Retina (tissue), 1 donor: Measurements from ENCODE around the gene UAP1L1.

Source experiments
- DNase-seq: peaks from one replicate; pipeline ENCODE4 v3.0.0-alpha.2; 2016

The UAP1L1 gene

DNA sequence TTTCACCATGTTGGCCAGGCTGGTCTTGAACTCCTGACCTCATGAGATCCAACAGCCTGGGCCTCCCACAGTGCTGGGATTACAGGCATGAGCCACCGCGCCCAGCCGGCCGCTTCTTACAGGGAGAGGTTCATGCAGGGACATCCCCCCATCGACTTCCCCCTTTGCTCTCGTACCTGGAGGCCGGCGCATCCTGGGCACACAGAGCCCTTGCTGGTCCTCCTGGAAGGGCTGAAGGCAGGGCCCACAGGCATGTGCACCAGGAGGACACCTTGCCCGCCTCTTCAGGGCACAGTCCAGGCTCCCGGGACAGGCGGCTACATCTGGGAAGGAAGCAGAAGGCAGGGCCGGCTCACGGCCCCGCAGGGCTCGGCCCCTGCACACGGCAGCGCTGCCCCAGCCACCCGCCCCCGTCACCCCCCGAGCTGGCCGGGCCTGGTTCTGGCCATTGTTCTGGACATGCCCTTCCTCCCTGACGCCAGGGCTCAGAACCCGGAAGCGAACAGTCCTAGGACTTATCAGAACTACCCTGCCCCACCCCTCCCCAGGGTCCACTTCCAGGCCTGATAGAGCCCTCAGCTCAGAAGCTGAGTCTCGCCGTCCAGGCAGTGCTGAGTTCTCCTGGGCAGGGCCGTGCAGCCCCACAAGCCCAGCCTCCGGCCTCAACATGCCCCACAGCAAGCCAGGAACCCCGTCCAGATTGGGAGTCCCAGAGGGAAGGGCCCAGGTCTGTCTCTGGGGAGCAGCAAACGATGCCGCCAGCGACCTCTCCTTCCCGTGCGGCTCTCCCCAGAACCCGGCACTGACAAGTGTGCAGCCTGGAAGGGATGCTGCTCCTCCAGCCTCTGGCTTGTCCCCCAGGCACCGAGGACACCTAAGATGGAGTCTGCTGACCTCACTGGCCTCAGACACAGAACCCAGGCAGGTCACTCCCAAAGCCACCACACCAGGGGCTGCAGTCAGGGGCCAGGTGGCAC is 34.3 kb upstream of the UAP1L1 start:
- no peak for DNase-seq

DNA sequence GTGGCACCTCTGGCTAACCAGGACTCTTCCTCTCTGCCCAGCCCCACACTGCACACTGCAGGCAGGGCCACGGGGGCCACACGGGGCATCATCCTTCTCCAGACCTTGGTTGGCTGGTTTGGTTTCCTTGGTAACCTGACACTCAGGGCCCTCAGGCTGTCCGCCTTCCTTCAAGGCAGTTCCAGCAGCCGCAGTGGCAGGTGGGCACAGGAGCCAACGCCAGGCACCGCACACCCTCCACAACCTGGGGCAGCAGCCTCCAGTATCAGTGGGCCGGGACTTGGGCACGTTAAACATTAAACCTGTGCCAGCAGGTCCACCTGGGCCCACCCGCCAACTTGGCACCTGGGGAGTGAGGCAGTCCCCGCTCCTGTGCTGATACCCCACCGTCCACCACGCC is 33.3 kb upstream of the UAP1L1 start:
- no peak for DNase-seq

DNA sequence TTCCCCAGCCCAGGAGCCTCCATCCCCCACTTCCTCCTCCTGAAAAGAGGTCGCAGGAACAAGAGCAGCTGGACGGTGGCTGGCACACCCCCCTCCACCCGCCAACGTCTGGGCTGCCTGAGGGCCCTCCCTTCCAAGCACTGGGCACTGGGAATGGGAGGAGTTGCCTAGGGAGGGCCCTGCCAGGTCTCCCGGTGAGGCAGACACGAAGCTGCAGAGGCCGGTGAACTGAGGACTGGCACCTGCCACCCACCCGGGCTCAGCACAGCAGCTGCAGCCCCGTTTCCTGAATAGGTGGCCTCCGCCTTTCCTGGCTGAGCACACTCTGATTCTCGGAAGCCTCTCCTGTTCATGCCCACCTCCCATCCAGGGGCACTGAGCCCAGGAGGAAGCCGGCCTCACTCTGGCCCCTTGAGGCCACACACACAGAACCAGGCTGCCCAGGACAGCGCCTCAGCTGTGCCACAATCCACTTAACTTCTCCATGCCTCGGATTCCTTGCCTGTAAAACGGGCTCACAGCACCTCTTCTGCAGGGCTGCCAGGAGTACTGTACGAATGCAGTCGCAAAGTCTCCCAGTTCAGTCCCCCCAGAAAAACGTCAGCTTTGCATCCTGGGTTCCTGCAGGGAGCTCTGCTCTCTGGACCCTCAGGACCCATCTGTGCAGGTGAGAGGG is 32.7 kb upstream of the UAP1L1 start:
- no peak for DNase-seq

DNA sequence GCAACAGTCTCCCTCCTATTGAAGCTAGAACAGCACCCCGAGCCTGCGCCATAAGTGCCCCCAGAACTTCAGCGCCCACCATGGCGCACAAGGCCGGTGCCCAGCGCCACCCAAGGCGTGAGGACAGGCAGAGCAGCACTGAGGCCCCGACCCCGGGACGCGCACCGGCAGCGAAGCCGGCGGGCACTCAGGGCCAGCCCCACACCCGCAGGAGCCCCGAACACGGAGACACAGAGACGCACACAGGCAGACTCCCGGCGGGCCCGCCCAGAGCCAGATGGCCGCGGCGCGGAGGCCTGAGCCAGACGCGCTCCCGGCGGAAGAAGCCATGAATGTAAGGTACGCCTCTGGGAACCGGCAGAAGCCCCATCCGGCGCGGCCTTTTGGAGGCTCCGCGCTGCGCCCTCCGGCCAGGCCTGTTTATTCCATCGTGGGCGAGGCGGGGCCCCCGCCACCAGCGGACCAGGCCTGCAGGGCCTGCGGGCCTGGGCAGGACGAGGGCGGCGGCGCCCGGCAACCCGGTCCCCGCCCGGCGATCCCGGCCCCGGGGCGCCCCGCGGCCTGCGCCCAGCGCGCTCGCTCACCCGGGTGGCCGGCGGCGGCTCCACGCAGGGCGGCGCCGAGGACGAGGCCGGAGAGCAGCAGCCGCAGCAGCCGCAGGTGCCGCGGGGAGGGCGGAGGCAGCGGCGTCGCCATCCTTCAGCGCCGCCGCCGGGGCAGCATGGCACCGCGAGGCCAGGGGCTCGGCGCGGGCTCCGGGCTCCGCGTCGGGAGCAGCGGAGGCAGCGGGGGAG is 31.8 kb upstream of the UAP1L1 start:
- DNase-seq = peak; percentile 77

DNA sequence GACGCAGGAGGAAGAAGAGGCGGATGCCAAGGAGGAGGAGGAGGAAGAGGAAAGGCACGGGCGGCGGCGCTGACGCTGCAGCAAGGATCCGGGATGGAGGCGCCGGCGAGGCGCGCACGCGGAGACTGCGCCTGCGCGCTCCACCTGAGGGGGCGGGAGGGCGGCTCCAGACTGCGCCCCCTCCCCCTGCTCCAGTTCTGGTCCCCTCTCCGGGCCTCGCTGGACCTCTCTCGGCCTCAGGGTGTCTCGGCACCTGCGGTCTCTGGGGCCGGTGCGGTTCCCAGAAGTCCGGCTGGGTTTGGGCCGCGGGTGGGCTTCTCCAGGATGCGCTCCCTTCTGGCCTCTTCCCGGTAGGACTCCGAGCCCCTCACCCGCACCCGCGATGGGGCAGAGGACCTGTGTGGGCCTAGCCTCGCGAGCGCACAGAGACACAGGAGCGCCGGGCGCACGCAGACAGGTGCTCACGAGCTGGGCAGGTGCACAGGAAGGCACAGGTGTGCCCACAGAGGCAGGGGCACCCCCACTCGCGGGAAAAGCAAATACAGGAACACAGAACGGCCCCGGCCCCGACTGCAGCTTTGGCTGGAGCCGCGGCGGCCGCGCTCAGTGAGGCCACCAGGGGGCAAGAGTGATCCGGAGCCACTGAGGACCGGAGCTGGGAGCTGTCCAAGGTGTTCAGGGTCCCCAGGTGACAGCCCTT is 31.1 kb upstream of the UAP1L1 start, which contains the start of gene NPDC1:
Gene NPDC1, minus strand, starts transcription at position 90 of the 700 bp plus-strand sequence. CDS start 188 bp downstream, outside the sequence.
- DNase-seq = peak; percentile 95

DNA sequence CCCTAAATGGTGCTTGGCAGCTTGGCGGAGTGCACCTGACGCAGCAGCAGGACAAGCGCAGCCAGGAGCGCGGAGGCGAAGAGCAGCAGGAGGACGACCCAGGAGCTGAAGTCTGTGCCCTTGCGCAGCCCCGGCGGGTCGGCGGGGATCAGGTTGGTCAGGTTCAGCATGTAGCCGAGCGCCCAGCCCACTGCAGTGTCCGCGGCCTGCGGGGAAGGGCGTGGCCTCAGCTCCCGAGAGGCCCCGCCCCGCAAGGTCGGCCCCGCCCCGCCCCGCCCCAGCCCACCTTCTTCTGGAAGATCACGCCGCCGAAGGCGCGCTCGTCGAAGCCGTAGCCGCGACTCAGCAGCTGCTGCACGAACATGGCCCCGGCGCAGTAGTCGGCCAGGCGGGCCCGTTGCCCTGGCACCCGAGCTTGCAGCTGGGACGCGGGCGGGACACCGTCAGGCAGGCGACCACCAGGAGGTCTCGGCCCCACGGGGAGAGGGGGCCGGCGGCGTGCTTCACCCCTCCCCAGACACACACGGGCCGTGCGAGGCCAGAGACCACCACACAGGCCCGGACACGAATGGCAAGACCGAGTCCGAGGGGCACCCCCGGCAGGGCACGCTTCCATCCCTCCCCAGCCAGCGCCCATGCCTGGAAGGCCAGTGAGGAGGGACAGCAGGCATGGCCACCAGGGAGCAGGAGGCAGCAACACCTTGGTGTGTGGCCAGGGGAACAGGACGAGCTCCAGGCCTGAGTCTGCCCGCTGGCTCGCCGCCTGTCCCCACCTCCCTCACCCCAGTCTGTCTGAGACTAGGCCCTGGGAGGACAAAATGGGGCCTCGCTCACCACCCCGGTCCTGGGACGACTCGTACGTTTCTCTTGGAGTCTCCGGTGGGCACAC is 28.4 kb upstream of the UAP1L1 start:
- DNase-seq = no peak

DNA sequence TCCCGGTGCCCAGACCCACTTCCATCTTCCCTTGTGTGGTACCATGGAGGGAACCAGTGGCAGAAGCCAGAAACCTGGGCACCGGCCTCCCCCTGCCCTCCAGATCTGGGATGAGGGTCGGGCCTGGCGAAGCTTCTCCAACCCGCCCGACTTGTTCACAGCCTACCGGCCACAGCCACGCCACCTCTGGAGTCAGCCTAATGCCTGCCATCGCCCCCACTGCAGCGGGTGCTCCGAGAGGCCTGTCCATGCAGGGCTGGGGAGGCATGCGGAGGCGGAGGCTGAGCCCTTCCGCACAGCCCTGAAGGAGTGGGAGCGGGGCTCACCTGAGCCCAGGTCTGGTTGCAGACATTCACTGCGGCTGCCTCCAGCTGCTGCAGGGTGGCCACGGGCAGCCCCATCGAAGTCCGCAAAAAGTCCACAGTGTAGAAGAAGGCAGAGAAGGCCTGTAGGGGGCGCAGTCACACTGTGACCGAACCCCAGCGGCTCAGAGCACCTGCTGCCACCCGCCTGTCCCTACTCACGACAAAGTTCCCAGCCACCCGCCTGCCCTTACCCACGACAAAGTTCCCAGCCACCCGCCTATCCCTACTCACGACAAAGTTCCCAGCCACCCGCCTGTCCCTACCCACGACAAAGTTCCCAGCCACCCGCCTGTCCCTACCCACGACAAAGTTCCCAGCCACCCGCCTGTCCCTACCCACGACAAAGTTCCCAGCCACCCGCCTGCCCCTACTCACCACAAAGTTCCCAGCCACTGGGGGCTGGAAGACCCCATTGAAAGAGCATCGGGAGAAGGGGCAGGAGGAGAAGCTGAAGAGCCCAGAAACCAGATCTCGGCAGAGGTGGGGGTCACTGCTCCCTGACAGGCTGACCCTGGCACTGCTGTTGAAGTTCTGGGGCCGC is 27.5 kb upstream of the UAP1L1 start:
- peak; percentile 70 for DNase-seq

DNA sequence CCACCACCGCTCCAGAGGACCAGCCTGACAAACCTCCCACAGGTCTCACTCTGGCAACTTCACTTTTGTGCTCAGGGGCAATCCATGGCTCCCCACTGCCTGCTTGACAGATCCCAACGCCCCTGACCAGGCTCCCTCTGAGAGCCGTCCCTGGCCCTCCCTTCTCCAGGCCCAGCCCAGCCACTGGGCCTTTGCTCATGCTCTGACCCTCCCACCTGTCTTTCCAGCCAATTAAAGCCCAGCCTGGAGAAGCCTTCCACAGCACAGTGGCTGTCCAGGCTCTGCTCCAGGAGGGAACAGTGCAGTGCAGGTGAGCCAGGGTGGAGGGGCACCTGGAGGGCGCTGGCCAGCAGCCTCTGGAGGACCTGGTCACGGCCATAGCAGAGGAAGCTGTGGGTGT is 26.7 kb upstream of the UAP1L1 start:
- DNase-seq = no peak

DNA sequence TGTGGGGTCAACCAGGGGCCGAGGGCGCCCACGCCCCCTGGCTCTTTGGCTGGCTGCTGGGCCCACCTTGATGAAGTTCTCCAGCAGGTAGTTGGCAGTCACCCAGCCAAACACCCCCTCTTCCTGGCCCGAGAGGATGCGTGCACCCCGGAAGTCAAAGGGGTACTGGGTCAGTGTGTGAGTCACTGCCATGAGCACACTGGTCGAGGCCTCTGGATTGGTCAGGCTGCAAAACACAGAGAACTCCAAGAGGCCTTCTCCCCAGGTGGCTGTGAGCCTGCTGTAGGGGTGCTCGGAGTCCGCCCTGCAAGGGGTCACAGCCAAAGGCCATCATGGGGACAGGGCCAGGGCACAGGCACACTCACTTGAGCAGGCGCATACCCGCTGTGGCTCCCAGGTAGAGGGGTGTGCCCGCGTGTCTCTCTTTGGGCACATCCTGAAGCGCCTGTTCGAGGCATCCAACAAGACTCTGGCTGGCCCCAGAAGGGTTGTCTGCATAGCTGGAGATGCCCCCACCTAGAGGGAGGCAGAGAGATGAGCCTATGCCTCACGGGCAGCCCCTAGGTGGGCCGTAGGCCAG is 26.1 kb upstream of the UAP1L1 start:
- DNase-seq = no peak

DNA sequence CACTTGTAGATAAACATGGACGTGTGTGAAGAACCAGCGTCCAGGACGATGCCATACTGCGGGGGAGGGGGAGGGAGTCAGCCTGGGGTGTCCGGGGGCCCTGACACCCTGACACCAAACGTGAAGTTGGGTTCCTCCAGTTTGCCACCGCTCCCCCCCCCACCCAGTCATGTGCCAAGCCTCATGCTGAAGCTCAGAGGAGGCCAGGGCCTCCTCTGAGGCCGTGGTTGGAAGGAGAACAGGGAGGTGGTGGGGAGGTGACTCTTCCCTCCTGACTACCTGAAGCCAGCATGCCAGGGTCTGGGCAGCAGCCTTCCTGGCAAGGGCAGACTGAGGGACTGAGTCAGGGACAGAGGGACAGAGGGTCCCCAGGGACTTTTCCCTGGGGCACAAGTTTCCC is 25.0 kb upstream of the UAP1L1 start:
- no peak for DNase-seq

DNA sequence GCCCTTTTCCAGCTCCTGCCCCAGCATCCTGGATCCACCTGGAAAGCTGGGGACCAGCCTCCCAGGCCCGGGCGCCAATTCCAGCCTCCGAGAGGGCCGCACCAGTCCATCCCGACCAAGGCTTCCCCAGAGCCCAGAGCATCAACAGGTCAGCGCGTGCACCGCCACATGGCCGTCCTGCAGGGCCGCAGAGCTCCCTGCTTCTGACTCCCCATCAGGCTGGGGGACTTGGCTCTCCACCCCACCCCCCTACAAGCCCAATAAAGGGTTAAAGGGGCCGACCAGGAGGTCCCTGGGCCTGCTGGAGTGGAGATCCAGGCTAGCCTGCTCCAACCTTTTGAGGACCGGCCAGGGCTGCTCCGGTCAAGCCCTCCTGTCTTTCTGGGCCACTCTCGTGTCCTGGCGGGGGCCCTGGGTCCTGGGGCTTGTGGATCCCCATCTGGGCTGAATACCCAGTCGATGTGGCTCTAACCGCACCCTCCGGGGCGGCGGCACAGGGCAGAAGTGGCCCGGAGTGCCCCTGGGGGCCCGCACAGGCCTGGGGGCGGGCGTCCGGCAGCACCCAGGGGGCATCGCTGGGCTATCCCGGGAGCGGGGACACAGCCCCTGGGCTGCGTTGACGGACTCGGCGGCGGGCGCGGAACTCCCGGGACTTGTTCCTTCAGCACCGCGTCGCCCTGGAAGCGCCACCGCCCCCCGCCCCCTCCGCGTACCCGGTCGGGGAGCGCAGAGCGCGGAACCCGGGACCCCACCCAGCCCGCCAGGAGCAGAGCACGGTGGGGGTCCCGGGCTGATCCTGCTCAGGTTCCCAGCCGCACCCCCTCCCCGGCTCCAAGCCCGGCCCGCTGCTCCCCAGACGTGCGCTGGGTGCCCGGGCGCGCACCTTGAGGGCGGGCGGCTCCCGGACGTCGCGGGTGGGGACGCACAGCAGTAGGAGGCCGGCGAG is 24.0 kb upstream of the UAP1L1 start:
- DNase-seq = no peak

DNA sequence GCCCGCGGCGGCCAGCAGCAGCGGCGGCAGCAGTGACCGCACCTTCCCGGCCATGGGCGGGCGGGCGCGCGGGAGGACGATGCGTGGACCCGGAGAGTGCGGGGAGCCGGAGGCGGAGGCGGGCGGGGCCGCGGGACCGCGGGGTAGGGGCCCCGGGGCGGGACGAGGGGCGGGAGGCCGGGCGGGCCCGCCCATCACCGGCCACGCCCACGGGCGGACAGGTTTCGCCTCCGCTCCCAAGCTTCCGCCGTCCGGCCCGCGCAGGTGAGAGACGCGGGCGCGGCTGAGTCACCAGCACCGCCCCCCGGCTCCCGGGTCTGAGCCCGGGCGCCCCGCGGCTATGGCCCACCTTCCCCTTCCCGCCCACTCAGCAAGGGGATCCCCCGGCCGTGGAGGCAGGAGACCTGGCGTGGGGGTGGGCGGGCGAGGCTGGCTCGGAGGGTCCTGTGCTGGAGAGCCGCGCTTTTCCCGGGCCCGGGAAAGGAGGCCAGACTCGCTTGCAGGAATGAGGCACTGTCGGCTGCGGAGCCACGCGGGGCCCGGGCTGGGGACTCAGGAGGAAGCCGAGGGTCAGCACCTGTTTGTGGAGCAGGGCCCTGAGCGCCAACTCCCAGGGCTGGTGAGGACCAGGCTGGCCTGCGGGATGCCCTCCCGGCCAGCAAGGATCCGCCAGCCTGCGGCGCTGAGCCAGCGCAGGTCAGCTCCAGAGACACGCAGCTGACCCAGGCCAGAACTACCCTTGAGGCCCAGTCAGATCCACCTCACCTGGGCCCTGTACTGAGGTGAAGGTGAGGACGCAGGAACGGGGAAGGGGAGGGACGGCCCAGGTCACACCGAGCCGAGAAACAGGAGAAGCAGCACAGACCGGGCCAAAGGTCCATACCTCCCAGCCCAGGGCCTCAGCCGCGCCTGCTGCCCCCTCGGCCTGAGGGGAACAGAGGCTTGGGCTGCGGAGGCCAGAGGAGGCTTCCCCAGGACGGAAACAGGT is 23.1 kb upstream of the UAP1L1 start, which contains the start of gene ENTPD2:
Gene ENTPD2, minus strand, starts transcription at position 118 of the 988 bp plus-strand sequence. Its CDS starts 64 bp downstream, at position 54.
- no peak for DNase-seq

DNA sequence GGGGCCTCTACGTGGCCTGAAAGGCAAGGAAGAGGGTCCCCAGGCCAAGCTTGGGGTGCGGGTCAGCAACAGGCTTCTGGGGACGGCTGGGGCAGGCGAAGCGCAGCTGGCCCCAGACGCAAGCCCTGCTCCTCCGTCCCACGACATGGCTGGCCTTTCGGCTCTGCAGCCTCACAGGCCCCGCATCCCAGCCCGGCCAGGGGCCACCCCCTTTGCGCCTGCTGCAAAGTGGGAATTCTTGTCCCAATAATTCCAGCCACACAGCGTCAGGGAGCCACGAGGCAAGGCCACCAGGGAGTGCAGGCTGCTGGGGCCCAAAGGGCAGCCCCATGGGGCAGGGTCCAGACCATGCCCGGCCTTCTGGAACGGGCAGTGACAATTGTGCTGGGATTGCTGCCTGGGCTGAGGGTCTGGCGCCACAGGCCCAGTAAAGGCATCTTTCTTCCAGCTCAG is 22.4 kb upstream of the UAP1L1 start:
- DNase-seq = no peak

DNA sequence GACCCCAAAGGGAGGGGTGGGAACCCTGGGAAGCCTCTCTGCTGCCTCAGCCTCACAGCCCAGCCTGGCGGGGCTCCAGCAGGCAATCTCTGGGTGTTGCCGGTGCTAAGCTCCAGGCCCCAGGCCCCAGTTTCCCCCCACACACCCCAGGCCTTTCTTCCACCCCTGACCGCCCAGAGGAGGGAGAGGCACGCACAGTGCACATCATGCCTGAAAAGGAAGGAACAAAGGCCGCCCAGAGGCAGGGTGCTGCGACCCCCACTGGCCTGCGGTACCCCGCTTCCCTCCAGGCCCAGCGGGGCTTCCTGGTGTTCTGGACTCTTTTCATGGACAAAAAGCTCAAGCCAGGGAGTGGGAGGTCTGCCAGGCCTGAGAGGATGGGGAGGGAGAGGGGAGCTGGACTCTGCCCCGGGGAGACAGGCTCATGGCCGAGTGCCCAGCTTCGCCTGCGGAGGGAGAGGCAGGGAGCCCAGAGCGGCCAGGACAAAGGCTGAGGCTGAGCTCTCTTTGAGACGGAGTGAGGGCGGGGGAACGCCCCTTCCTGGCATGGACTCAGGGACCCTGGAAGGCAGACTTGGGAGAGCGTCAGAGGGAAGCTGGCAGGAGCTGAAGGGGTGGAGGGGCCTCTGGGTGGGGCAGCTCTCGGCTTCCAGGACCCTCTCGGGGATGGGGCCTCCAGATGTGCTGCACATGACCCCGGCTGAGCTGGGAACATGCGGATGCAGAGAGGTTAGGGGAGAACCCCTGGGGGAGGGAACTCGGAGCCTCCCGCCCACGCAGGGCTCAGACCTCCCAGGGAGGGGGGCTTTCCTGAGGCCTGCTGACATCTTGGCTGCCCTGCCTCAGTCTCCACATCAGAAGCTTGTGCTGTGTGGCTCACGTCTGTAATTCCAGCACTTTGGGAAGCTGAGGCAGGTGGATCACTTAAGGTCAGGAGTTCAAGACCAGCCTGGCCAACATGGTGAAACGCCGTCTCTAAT is 21.6 kb upstream of the UAP1L1 start:
- no peak for DNase-seq

DNA sequence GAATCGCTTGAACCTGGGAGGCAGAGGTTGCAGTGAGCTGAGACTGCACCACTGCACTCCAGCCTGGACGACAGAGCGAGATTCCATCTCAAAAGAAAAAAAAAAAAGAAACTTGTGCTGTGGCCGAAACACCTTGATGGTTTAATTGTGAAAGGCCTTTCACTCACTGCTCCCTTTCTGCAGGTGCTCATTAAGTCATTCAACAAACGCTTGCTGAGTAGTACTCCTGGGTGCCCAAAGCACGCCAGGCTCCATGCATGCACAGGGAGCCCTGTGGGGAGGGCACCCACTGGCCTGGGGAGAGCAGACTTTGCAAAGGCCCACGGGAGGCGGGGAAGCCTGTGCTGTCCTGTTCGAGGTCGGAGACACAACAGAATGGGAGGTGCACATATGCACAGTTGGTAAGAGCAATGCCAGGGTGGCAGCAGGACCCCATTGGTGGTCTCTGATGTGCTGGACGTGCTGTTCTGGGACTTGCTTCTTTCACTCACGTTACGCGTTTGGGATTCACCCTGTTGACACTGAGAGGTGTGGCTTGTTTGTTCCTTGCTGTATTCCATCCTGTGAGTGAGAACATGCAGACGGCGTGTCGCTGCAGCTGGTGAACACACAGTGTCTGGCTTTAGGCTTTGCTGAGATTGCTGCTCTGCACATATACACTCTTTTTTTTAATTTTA is 20.4 kb upstream of the UAP1L1 start:
- no peak for DNase-seq
